HG02885 (cell line): ENCODE measurements around the gene DNMBP.
"Not testable (repeated sequence)": the region's sequence is repeated elsewhere in the genome, so short reads cannot be mapped to it uniquely, and the experiment has no call there.

Source experiments
- ATAC-seq: cut with Tn5 transposase; IDR thresholded peaks from one replicate; pipeline ENCODE4 v1.9.1; 2021; ENCODE audit warnings: mild to moderate bottlenecking; ENCODE audit not compliant: unreplicated experiment, poor library complexity

DNMBP gene

DNA sequence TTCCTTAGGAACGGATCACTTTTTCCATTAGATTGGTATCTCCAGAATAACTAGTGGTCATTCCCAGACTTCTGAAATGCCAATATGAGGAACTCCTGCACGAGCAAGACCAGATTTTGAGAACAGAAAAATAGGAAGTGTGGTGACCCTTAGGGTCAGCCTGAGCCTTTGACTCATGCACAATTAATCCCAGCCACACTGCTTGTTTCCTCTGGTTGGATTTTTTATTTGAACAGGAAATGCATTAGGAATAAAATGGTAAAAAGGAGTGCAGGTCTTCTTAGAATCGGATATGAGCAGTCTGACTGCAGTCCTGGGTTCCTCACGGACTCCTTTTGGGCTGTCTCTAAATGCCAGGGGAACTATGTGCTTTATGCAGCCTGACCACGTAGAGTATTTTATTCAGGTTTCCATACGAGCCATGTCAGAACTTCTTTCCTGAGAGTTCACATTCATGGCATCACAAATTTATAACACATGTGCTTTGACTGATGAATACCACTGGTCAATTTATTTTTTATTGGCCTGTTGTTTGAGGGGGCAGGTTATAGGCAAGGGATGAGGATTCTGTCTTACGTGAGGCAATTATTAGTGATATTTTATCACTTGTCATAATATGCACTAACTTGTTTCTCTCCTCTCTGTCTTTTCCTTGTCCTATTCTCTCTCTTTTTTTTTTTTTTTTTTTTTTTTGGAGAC is 46.1 kb downstream of the DNMBP start:
- not testable (repeated sequence) for ATAC-seq

DNA sequence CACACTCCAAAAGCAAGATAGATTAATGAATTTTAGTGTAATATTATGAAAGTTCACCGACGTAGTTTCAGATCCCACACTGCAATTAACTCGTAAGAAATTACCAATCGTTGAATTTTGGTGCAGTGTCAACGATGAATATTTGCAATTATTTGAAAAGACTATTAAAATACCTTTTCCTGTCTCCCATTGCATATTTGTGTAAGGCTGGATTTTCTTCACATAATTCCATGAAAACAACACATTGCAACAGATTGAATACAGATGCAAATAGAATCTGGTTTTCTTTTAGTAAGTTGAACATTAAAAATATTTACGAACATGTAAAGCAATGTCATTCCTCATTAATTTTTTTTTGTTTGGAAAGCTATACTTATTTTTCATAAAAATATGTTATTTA is 50.9 kb downstream of the DNMBP start:
- no peak for ATAC-seq

DNA sequence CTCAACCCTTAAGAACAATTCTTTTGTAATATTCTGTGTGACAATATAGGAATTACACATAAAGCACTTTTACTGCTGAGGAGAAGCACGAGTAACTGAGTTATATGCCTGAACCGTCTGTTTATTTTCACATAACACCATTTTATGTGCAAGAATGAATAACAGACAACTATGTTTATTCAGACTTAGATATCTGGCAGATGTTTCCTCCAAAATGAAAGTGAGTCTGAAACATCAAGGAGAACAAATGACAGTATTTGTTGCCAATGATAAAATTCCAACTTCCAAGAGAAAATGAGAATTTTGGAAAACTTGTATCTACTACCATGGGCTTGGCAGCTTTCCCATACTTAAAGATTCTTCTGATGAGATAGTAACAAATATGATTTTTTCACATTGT is 51.4 kb downstream of the DNMBP start:
- ATAC-seq = no peak

DNA sequence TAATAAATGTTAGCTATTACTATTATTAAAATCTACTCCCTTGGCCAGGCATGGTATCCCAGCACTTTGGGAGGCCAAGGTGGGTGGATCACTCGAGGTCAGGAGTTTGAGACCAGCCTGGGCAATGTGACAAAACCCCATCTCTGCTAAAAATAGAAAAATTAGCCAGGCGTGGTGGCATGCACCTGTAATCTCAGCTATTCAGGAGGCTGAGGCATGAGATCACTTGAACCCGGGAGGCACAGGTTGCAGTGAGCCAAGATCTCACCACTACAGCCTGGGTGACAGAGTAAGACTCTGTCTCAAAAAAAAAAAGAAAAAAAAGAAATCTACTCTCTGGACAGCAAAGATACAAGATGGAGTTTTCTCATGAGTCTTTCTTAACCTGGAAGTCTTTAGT is 56.2 kb downstream of the DNMBP start:
- ATAC-seq = not testable (repeated sequence)

DNA sequence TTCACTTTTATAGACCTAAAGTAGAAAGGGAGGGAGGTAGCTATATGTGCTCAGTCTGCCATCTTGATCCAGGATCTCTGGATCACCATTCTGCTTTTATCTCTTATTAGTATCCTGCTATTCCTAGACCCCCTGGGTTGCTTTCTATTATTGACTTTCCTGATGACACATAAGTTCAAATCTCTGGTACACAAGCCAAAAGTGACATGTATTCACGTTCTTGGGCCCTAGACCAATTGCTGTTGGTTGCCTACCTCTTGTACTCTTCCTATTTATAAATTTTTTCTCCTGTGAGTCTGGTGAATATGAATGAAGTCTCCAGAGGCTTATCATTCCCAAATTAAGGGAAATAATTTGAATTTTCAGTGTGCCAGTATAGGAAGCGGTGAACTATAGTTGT is 56.9 kb downstream of the DNMBP start:
- ATAC-seq = no peak

DNA sequence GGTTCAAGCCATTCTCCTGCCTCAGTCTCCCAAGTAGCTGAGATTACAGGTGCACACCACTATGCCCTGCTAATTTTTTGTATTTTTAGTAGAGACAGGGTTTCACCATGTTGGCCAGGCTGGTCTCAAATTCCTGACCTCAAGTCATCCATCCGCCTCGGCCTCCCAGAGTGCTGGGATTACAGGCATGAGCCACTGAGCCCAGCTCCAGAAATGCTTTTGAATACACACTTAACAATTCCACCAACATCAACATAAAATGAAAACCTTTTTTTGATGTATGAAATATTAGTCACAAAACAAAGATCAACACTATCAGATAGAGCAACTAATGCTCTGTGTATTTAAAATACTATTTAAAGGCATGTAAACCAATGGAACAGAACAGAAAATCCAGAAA is 63.7 kb downstream of the DNMBP start:
- not testable (repeated sequence) for ATAC-seq

DNA sequence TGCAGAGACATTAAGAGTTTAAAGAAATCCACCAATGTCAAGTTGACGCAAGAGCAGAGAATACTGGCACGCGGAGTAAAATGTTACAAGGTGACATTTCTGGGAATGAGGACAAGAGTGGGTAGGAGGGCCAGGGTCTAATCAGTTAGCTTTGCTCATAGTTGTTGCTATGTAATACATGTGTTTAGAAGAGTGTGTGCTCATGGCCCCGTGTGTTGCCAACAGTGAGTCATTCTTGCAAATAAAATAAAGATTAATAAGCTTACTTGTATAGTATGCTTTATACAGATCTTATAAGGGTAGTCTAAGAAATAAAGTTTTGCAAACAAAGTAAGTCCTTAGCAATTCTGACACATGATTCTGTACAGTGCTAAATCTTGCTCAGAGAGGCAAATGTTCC is 64.5 kb downstream of the DNMBP start:
- ATAC-seq = no peak

DNA sequence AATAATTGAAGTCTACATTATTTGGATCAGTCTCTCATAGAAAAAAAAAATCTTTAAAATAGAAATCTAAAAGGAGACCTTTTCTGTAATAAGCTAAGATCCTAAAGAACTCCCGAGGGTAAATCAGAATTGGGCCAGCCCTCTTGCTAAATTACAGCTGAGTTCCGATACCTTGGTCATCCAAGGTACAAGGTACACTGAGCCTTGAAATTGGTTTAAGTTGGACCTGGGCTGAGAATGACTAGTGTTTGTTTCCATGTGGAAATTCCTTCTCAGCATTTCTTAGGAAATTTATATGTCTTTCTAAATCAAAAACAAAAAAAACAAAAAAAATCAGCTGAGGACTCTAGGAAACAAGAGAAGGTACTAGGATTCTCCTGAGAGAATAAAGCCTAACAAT is 64.9 kb downstream of the DNMBP start:
- no peak for ATAC-seq

DNA sequence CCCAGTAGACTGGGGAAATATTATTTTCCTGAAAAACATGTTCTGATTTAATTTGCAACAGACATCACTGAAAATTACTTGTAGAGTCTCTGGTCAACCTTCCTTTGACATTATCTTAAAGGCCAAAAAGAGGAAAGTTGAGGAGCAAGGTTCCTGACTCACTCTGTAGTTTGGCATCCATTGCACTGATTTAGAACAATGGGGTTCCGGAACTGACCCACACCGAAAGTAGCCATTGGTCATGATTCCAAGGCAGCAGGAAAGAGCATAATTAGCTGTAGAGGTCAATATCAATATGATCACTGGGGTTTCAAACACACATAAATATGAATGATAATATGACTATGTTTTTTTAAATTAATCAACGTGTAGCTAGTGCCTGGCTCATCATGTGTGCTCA is 65.8 kb downstream of the DNMBP start:
- ATAC-seq = no peak

DNA sequence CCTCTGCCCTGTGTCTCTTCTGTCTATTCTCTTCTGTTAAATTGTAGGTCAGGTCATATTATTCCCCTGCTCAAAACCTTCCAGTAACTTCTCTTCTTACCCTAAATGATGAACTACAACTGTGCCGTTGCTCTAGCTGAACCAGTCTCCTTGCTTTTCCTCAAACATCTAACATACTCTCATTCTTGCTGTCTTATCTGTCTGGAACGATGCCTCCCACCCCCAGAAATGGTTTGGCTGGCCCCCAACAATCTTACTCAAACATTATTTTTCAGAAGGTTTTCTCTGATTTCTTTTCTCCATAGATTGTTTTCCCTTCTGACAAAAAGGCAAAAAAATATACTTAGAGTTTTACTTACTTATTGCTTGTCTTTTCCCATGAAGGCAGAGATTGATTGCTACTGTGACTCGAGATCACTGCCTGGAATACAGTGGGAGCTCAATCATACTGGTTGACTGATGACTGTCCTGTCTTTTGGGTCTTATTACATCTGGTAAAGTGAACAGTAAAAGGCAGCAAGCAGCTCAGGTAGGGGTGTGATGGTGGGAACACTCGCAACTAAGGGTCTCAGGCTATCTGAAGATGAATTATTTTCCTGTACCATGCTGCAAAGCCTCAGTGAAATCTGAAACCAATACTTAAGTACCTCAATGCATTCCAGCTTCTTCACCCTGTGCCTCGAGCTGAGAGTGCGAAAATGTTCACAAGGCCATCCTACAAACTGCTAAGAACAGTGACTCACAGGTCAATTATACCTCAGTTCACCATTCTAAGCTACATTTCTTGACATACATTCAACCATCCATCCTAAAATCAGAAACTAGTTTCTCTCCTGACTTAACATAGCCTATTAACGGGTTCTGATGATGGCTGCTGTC is 67.6 kb downstream of the DNMBP start:
- no peak for ATAC-seq

DNA sequence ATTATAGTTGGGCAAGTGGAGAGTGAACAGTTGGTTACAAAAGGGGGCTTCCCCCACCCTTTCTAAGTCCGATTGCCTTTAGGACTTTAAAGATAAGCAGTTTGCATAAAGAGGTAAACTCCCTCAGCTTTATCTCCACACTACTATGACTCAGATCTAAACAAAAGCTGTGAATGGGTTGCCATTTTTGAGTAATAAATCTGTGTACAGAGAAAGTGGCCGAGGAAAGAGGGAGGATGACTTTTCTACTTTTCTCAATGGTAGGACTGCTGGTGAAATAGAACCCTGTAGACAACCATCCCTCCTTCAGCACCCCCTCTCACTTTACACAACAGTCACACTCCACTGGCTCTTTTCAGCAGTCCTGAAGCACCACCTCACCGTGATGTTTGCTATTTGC is 71.2 kb downstream of the DNMBP start:
- peak; percentile 91 for ATAC-seq

DNA sequence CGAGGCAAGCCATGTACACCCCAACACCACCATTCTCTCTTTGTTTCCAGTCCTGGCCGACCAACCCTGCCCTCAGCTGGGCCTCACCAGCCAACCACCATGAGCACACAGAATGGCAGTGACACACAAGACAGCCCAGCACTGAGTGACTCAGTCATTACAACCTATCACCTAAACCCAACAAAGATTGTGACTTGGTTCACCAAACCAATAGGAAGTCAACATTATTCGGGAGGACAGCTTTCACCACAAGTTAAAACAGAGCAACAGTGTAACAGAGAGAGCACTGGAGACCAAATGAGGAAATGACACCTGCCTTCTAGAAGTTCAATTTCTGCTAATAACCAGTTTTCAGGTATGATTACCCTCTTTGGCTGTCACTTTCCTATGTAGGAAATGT is 72.1 kb downstream of the DNMBP start:
- no peak for ATAC-seq

DNA sequence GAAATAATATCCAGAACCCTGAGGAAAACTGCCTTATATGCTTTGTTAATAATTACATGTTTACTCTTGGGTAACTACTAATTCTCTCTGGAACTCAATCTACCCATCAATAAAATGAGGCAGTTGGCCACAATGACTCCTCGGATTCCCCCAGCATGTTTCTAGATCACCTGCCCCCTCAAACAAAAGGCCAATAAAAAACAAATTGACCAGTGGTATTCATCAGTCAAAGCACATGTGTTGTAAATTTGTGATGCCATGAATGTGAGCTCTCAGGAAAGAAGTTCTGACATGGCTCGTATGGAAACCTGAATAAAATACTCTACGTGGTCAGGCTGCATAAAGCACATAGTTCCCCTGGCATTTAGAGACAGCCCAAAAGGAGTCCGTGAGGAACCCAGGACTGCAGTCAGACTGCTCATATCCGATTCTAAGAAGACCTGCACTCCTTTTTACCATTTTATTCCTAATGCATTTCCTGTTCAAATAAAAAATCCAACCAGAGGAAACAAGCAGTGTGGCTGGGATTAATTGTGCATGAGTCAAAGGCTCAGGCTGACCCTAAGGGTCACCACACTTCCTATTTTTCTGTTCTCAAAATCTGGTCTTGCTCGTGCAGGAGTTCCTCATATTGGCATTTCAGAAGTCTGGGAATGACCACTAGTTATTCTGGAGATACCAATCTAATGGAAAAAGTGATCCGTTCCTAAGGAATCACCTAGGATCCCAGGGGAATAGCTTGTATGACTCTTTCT is 77.4 kb downstream of the DNMBP start:
- ATAC-seq = not testable (repeated sequence)

DNA sequence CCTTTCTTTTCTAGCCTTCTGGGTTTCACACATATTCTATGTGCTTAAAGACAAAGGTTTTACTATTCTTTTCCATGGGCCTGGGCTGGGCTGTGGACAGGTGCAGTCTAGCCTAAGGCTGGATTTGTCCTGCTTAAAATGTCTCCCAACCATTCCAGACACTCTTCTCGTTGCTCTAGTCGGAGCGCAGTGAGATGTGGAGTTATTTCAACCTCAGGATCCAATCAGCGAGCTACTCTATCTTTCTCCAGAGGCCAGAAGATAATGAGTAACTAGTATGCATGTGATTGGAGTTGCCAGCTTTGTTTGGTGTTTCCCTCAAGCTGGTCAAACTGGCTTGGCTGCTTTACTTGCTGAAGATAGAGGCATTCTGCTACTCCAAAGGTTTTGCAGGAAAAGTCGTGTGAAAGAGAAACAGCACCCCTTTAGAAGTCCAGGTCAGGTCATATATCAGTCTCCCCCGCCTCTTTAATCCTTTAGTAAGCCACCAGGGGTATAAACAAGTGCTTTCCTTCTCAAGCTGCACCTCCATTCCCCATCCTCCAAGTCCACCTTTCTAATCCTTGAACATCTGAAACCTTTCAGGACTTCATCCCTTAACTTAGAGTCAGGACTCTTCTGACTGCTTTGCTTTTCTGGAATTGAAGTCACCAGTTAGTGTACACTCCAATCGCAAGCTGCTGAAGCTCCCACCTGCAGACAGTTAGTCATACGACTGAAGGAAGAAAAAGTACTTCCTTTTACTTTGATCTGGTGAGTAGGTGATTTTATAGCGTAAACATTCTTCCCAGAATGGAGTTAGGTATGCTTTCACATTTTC is 78.8 kb downstream of the DNMBP start:
- ATAC-seq = no peak

DNA sequence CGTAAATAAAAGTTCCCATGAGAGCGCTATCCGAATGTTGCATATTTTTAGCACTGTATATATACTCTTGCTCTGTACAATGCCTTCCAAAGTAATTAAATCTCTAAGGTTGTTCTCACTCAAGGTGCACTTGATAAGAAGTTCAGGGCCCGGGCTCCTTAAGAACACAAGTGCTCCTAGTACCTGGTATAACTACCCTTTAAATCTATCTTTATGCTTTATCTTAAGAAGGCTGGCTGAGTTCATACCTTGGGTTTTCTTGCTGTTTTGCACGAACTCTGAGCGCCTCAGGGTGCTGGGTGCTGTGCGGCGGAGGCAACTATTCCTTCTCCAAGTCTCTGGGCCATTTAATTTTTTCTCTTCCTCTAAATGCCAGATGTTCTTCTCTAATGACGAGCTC is 80.4 kb downstream of the DNMBP start:
- no peak for ATAC-seq

DNA sequence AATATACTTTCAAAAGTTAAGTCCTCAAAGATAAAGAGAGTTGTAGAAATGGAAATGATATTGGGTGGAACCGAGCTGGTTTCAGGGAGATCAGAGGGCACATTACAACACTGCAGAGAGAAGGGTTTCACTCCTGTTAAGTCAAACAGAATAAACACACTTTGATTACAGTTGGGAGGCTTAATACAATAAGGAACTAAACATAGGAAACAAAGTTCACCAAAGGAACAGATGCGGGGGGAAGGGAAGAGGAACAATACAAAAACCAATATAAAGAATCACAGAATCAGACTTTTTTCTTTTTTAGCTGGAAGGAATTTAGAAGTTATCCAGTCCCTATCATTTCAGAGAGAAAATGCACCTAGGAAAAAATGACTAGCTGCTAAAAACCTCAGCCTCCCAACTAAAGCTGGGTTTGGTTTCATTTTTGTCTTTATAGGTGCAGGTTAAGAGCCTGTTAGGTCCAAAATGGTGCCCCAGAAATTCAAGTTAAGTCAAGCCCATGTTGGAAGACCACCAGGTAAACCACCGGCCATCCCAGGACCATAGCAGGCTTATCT is 81.9 kb downstream of the DNMBP start:
- ATAC-seq = no peak

DNA sequence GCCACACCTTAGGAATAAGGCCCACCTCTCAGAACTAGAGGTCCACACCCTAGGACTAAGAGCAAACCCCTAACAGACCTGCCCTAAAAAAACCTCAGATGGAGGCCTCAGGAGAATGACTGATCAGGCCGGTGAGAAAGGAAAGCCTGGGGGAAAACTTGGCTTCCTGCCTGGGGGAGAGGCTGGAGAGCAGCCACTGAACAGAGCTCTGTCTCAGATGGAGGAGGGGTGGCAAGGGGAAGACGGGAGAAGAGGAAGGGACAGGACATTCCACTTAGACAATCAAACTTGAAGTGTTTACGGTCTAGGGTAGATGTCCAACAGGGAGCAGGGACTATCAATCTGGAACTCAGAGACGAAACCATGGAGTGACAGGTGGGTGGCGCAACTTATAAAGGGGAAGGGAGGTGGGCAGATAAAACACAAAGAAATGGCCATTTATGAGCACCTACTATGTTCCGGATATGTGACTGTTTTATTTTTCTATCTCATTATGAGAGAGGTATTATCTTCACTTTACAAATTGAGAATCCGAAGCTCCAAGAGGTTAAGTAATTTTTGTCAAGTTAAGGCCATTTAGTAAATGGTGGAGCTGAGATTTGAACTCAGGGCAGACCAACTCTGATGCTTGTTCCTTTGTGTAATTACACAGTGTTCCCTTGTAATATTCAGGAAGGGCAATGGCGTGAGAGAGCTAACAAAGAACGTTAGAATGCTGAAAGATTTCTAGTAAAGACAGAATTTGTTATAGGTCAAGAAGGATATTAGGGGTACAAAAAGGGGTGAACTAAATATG is 82.6 kb downstream of the DNMBP start:
- no peak for ATAC-seq

DNA sequence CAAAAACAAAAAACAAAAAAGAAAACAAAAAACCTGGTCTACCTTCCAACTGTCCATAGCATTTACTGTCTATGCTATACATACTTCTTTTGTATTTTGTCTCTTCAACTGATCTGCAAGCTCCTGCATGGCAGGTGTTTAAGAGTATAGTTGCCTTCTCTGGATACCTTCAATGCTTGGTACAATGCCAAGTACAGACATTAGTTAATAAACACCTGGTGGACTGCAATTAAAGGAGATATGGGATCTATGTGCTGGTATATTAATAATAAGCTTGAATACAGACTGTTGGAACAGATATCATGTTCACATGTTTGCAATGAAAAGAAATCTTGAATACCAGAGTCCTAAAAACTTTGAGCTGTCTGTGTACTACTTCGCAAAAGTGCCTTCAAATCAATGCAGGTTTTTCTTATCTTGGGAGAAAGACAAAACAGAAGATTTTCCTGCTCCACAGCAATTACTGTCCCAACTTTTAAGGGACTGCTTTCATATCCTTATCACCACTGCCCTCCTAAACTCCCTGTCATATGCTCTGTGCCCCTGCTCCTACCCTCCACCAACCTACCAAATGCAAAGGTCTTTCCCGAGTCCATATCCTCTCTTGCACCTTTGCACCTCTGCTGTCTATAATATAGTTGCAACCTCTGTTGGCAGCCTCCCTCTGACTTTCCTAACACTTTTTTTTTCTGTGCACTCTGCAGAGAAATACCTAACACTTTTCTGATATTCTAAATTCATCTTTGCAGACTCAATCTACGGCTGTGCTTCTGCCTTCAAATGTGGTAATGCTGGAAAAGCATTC is 85.1 kb downstream of the DNMBP start:
- ATAC-seq = no peak
